H1 (cell line): ENCODE data around the gene TCFL5. TPM values are rescaled to one million over a fixed set of nuclear protein-coding genes. Genes with fewer than 3 reads are reported as not detected.

Experiments
- CTCF ChIA-PET: fragments of 300-600 bp; sonication (Branson Sonifier 250); formaldehyde crosslinking; loops from one replicate; lab custom pipeline; 2021; ENCODE audit not compliant: partially characterized antibody; lab: Charles Lee
- POLR2A ChIA-PET: fragments of 300-600 bp; sonication (Branson Sonifier 250); formaldehyde crosslinking; loops from one replicate; lab custom pipeline; 2021; ENCODE audit warnings: inconsistent platforms; ENCODE audit not compliant: partially characterized antibody; lab: Charles Lee
- DNase-seq, 2 experiments: peaks; one replicate each; pipeline versions ENCODE4 v3.0.0 to v3.0.0-alpha.2; 2010 to 2022; ENCODE audit warnings: low spot score in 2 of 2, low read depth in 1 of 2, mixed read lengths in 1 of 2
- FAIRE-seq: peaks from 2 replicates; lab custom pipeline; 2011; peaks lifted over from hg19 to GRCh38; lab: Jason Lieb, UNC
- H2AFZ ChIP-seq: 2 replicates; pipeline ENCODE4 v1.8.1; 2012; ENCODE audit warnings: low read length, inconsistent platforms
- H2AK5ac ChIP-seq: 2 replicates; pipeline ENCODE4 v1.6.1; 2013; ENCODE audit warnings: low read depth, low read length
- H2BK120ac ChIP-seq: replicated peaks from 2 replicates; pipeline ENCODE3; 2013; ENCODE audit warnings: low read depth, low read length, inconsistent platforms
- H2BK12ac ChIP-seq: 2 replicates; pipeline ENCODE4 v1.6.1; 2013; ENCODE audit warnings: low read depth, low read length
- H2BK15ac ChIP-seq: 2 replicates; pipeline ENCODE4 v1.6.1; 2013; ENCODE audit warnings: low read length
- H2BK20ac ChIP-seq: 2 replicates; pipeline ENCODE4 v1.6.1; 2013; ENCODE audit warnings: low read length
- H2BK5ac ChIP-seq: 2 replicates; pipeline ENCODE4 v1.6.1; 2013; ENCODE audit warnings: low read depth, low read length
- H3K14ac ChIP-seq: 2 replicates; pipeline ENCODE4 v1.6.1; 2013; ENCODE audit warnings: inconsistent platforms; ENCODE audit not compliant: insufficient read length
- H3K18ac ChIP-seq: 2 replicates; pipeline ENCODE4 v1.6.1; 2013; ENCODE audit warnings: low read length; ENCODE audit errors: extremely low read depth
- H3K23ac ChIP-seq: 2 replicates; pipeline ENCODE4 v1.6.1; 2013; ENCODE audit warnings: inconsistent platforms; ENCODE audit not compliant: insufficient read length
- H3K23me2 ChIP-seq: 2 replicates; pipeline ENCODE4 v1.6.1; 2013; ENCODE audit warnings: low read depth, low read length
- H3K27ac ChIP-seq: 2 replicates; pipeline ENCODE4 v1.6.1; 2011; ENCODE audit warnings: low read depth, low read length, inconsistent platforms
- H3K27me3 ChIP-seq, 4 experiments: replicated peaks in 1 of 4; 1 replicate in 1 of 4; 2 replicates in 3 of 4; pipeline versions ENCODE4 v1.6.1 to v1.8.1; 2011 to 2013; ENCODE audit warnings: low read length in 3 of 4, mild to moderate bottlenecking in 3 of 4, inconsistent platforms in 2 of 4, mixed read lengths in 2 of 4, moderate library complexity in 1 of 4; ENCODE audit not compliant: control insufficient read depth in 3 of 4, insufficient read depth in 3 of 4; ENCODE audit errors: extremely low read depth in 1 of 4
- H3K36me3 ChIP-seq, 4 experiments: 2 replicates each; pipeline versions ENCODE4 v1.6.1 to v1.8.1; 2011 to 2013; ENCODE audit warnings: mild to moderate bottlenecking in 4 of 4, low read length in 3 of 4, moderate library complexity in 2 of 4, control low read depth in 1 of 4, inconsistent platforms in 1 of 4; ENCODE audit not compliant: insufficient read depth in 4 of 4, control insufficient read depth in 2 of 4
- H3K4ac ChIP-seq: replicated peaks from 2 replicates; pipeline ENCODE3; 2013; ENCODE audit warnings: low read length, low read depth, mixed read lengths, inconsistent platforms; ENCODE audit not compliant: insufficient read length
- H3K4me1 ChIP-seq, 4 experiments: replicated peaks in 1 of 4; 1 replicate in 1 of 4; 2 replicates in 3 of 4; pipeline versions ENCODE4 v1.6.1 to v1.8.1; 2011 to 2013; ENCODE audit warnings: low read length in 3 of 4, inconsistent platforms in 2 of 4, mixed read lengths in 1 of 4; ENCODE audit not compliant: insufficient read depth in 4 of 4, control insufficient read depth in 3 of 4
- H3K4me2 ChIP-seq, 2 experiments: 2 replicates each; pipeline versions ENCODE4 v1.6.1 to v1.8.1; 2011 to 2013; ENCODE audit warnings: low read depth in 2 of 2, low read length in 2 of 2, control low read depth in 1 of 2, inconsistent platforms in 1 of 2, mild to moderate bottlenecking in 1 of 2; ENCODE audit not compliant: insufficient read depth in 1 of 2
- H3K4me3 ChIP-seq, 4 experiments: fragments of 200-600, 300-600 bp in 1 of 4; sonication (generic), shearing (Covaris generic), sonication (Bioruptor Twin) in 1 of 4; 2 replicates each; pipeline versions ENCODE4 v1.5.1 to v1.8.1; 2011 to 2016; ENCODE audit warnings: low read length in 4 of 4, low read depth in 3 of 4, control low read depth in 2 of 4, inconsistent platforms in 2 of 4, mild to moderate bottlenecking in 2 of 4, mixed read lengths in 1 of 4, moderate library complexity in 1 of 4; ENCODE audit not compliant: insufficient read depth in 2 of 4; ENCODE audit errors: extremely low read depth in 1 of 4
- H3K56ac ChIP-seq: replicated peaks from 2 replicates; pipeline ENCODE3; 2013; ENCODE audit warnings: low read depth, mild to moderate bottlenecking, mixed read lengths, low read length, inconsistent platforms; ENCODE audit not compliant: insufficient read length
- H3K79me1 ChIP-seq: 2 replicates; pipeline ENCODE4 v1.6.1; 2013; ENCODE audit warnings: low read depth, low read length, control low read depth
- H3K79me2 ChIP-seq, 2 experiments: 2 replicates each; pipeline versions ENCODE4 v1.6.1 to v1.8.1; 2012 to 2013; ENCODE audit warnings: low read length in 2 of 2, mild to moderate bottlenecking in 2 of 2, inconsistent platforms in 1 of 2; ENCODE audit not compliant: insufficient read depth in 2 of 2, control insufficient read depth in 1 of 2
- H3K9ac ChIP-seq, 4 experiments: replicated peaks in 1 of 4; 1 replicate in 1 of 4; 2 replicates in 3 of 4; pipeline versions ENCODE4 v1.6.1 to v1.8.1; 2011 to 2013; ENCODE audit warnings: low read depth in 3 of 4, low read length in 3 of 4, control low read depth in 2 of 4, mild to moderate bottlenecking in 2 of 4, moderate library complexity in 2 of 4, inconsistent platforms in 1 of 4; ENCODE audit errors: extremely low read depth in 1 of 4
- H3K9me3 ChIP-seq, 2 experiments: 2 replicates each; pipeline versions ENCODE4 v1.6.1 to v1.8.1; 2012 to 2013; ENCODE audit warnings: mild to moderate bottlenecking in 2 of 2, moderate library complexity in 2 of 2, control low read depth in 1 of 2, inconsistent platforms in 1 of 2, low read depth in 1 of 2, low read length in 1 of 2, mixed read lengths in 1 of 2; ENCODE audit not compliant: insufficient read depth in 2 of 2
- H4K20me1 ChIP-seq, 2 experiments: replicated peaks in 1 of 2; 2 replicates each; pipeline versions ENCODE3 to v1.8.1; 2011 to 2013; ENCODE audit warnings: inconsistent platforms in 2 of 2, low read length in 2 of 2, mild to moderate bottlenecking in 1 of 2; ENCODE audit not compliant: insufficient read depth in 2 of 2, control insufficient read depth in 1 of 2
- H4K5ac ChIP-seq: 2 replicates; pipeline ENCODE4 v1.6.1; 2013; ENCODE audit warnings: low read length, low read depth, mixed read lengths, inconsistent platforms; ENCODE audit not compliant: insufficient read length
- H4K8ac ChIP-seq: 2 replicates; pipeline ENCODE4 v1.8.0; 2013; ENCODE audit warnings: mild to moderate bottlenecking, moderate library complexity, low read length, inconsistent platforms; ENCODE audit not compliant: insufficient read depth; ENCODE audit errors: extremely low read depth
- H4K91ac ChIP-seq: replicated peaks from 2 replicates; pipeline ENCODE3; 2013; ENCODE audit warnings: low read length, mixed read lengths, inconsistent platforms; ENCODE audit not compliant: insufficient read length
- CHD2 ChIP-seq: IDR thresholded peaks from 2 replicates; pipeline ENCODE4 v1.6.1; 2012; ENCODE audit warnings: low read length, improper control_type of control experiment
- TAF7 ChIP-seq: optimal IDR thresholded peaks from 2 replicates; pipeline ENCODE3; 2011; ENCODE audit warnings: low read depth, mild to moderate bottlenecking, inconsistent platforms, low read length, moderate library complexity, borderline replicate concordance
- WGBS, 2 experiments: shearing (Covaris generic) in 1 of 2; methylation state at CpG; one replicate each; pipeline versions ENCODE4 v1.1.6 to v1.1.7; 2013 to 2015; ENCODE audit warnings: low lambda C conversion rate in 2 of 2, mixed read lengths in 2 of 2, inconsistent platforms in 1 of 2, low coverage in 1 of 2, missing lambda C conversion rate in 1 of 2; ENCODE audit not compliant: insufficient replicate concordance in 2 of 2, insufficient coverage in 1 of 2, insufficient read length in 1 of 2; ENCODE audit errors: extremely low coverage in 1 of 2, missing lambda C conversion rate in 1 of 2; 5-methylcytosine and 5-hydroxymethylcytosine counted together
- polyA plus RNA-seq, 7 experiments: library from polyadenylated mRNA; depleted of rRNA in 3 of 7; stranded (reverse) in 5 of 7; unstranded in 2 of 7; fragments of >200 nt in 5 of 7; fragments of 200-250 nt in 2 of 7; gene quantifications; 1 replicate in 5 of 7; 2 replicates in 1 of 7; 4 replicates in 1 of 7; pipeline versions ENCODE4 v1.2.1 to v1.2.3, GENCODE V29; 2011 to 2013; ENCODE audit warnings: missing spikeins in 2 of 7, mixed read lengths in 2 of 7
- total RNA-seq: library from RNA; stranded (reverse); fragmentation: NEBNext Ultra II Directional; extraction: Animal tissue kit (Norgen Biotek cat#: 25700); gene quantifications from 2 replicates; pipeline ENCODE4 v1.2.1, GENCODE V29; 2021

Gene TCFL5
- total and polyA plus RNA-seq, 2 of the 8 experiments (the other 6 are each of a cell fraction or from before 2014, with no cell fraction given): 6.2 to 15.0 TPM

- POLR2A ChIA-PET: interaction anchor here (1.0 kb wide), 1 partner anchor 16 kb away, joined by 3 read pairs; no protein-coding TSS in a partner anchor
Measured at GRCh38 chr20:62838128-62838891, 23.3 kb downstream of the TCFL5 start.

More at GRCh38 chr20:62838128-62838891, 23.3 kb downstream of the TCFL5 start:
- Histone ChIP-seq H3K18ac (no peak overlapping the region), H3K79me1 (no peaks in the 10 kb centered on the region), H3K4me2 (no peak overlapping the region), H3K9me3 (no peaks in the 10 kb centered on the region), H3K4ac (no peak overlapping the region), H2AK5ac (no peak overlapping the region), H4K91ac (no peak overlapping the region), H4K8ac (no peak overlapping the region; the same call in 1 of the 2 replicates), H3K4me3 (no peak overlapping the region), H3K27ac (no peak overlapping the region), H3K56ac (no peak overlapping the region), H2AFZ (no peak overlapping the region), H3K9ac (no peak overlapping the region), H3K14ac (no peak overlapping the region), H3K36me3 (peaks cover 0 to 18% (median 4%) of the 10 kb centered on the region in 4 experiments; a peak in 3 of 8 replicates), H2BK20ac (no peak overlapping the region), H3K4me1 (peaks cover 0 to 3% (median 0%) of the 10 kb centered on the region in 4 experiments; a peak in 2 of 7 replicates), H3K79me2 (no peaks in the 10 kb centered on the region), H2BK12ac (no peak overlapping the region), H3K23me2 (no peaks in the 10 kb centered on the region), H2BK5ac (no peak overlapping the region), H2BK15ac (no peak overlapping the region), H4K20me1 (peaks cover 0 to 2% of the 10 kb centered on the region in 2 experiments), H4K5ac (no peak overlapping the region), H2BK120ac (no peak overlapping the region), H3K23ac (no peak overlapping the region), H3K27me3 (no peaks in the 10 kb centered on the region)
- WGBS, 2 experiments: 93% methylated on average over 27 of the region's 27 CpGs; no CpG with 5 or more reads in 1 of the 2 experiments
- FAIRE-seq (no peak), DNase-seq (no peak)
- TF ChIP-seq TAF7 (no peak), CHD2 (no peak)
- CTCF ChIA-PET: interaction anchor here (1.0 to 1.1 kb wide), 2 partner anchors 9 to 55 kb away, joined by 3 read pairs; no protein-coding TSS in a partner anchor
